GM21619 (cell line): ENCODE results near the gene BBS9.
"Not testable (repeated sequence)": the region's sequence is repeated elsewhere in the genome, so short reads cannot be mapped to it uniquely, and the experiment has no call there.

Source experiments
- ATAC-seq: cut with Tn5 transposase; IDR thresholded peaks from one replicate; pipeline ENCODE4 v1.9.1; 2021; ENCODE audit not compliant: unreplicated experiment

The BBS9 gene

GRCh38 chr7:33128990-33129805 is at the start of gene BBS9:
Gene BBS9, plus strand, starts transcription at chr7:33129564. Its CDS starts 16,689 bp downstream, at chr7:33146253.
- peak; percentile 99 for ATAC-seq

- ATAC-seq: no peak
Observed at GRCh38 chr7:33079763-33080690, 49.3 kb upstream of the BBS9 start.

- no peak for ATAC-seq
Observed at GRCh38 chr7:33087356-33087755, 42.0 kb upstream of the BBS9 start.

GRCh38 chr7:33087858-33088257 is 41.5 kb upstream of the BBS9 start:
- ATAC-seq: no peak

GRCh38 chr7:33089142-33089541 is 40.2 kb upstream of the BBS9 start:
- ATAC-seq: no peak

- ATAC-seq: no peak
Observed at GRCh38 chr7:33091111-33091531, 38.2 kb upstream of the BBS9 start.

- no peak for ATAC-seq
Observed at GRCh38 chr7:33091641-33092191, 37.6 kb upstream of the BBS9 start.

- ATAC-seq: no peak
Observed at GRCh38 chr7:33093266-33093665, 36.1 kb upstream of the BBS9 start.

- ATAC-seq: not testable (repeated sequence)
Observed at GRCh38 chr7:33094745-33095275, 34.6 kb upstream of the BBS9 start.

- ATAC-seq: no peak
Observed at GRCh38 chr7:33099154-33099940, 30.0 kb upstream of the BBS9 start.

- no peak for ATAC-seq
Observed at GRCh38 chr7:33100770-33101169, 28.6 kb upstream of the BBS9 start.

GRCh38 chr7:33101906-33102305 is 27.5 kb upstream of the BBS9 start:
- no peak for ATAC-seq

GRCh38 chr7:33107136-33108066 is 22.0 kb upstream of the BBS9 start:
- ATAC-seq: peak; percentile 32

GRCh38 chr7:33108554-33109004 is 20.8 kb upstream of the BBS9 start:
- ATAC-seq: no peak

- peak; percentile 84 for ATAC-seq
Observed at GRCh38 chr7:33109005-33109757, 20.2 kb upstream of the BBS9 start, which contains the start of gene RP9. Gene RP9, minus strand, starts transcription at chr7:33109404. Its CDS starts 32 bp downstream, at chr7:33109372.

GRCh38 chr7:33109758-33110238 is 19.6 kb upstream of the BBS9 start:
- ATAC-seq: no peak

- ATAC-seq: no peak
Observed at GRCh38 chr7:33111614-33112013, 17.8 kb upstream of the BBS9 start.

- no peak for ATAC-seq
Observed at GRCh38 chr7:33114976-33115375, 14.4 kb upstream of the BBS9 start.
